ENCODE measurements around the gene GRID2.

The GRID2 gene

GRCh38 chr4:93478805-93479204, 1175.0 kb downstream of the GRID2 start:
- Histone ChIP-seq H3K27ac (ENCODE audit: low read depth, low read length) (no peak overlapping the region), H3K4me2 (ENCODE audit: low read length) (no peak overlapping the region), H3K4me3 (ENCODE audit: low read depth, low read length) (no peak overlapping the region), H3K79me1 (ENCODE audit: low read length) (no peaks in the 10 kb centered on the region), H2AFZ (ENCODE audit: insufficient read depth, low read length, poor library complexity) (no peak overlapping the region), H3K79me2 (ENCODE audit: control insufficient read depth, insufficient read depth, low read length, poor library complexity) (no peaks in the 10 kb centered on the region), H3K9ac (ENCODE audit: low read length) (no peak overlapping the region), H3K27me3 (ENCODE audit: insufficient read depth, low read length) (no peaks in the 10 kb centered on the region), H3K14ac (ENCODE audit: low read length) (no peak overlapping the region), H3K18ac (ENCODE audit: low read length) (no peak overlapping the region), H4K12ac (ENCODE audit: low read depth, low read length) (no peak overlapping the region), H2BK12ac (ENCODE audit: low read length) (no peak overlapping the region), H4K8ac (ENCODE audit: low read depth, low read length) (no peak overlapping the region), H3K23ac (ENCODE audit: low read length) (no peak overlapping the region), H4K91ac (ENCODE audit: low read depth, low read length) (no peak overlapping the region), H2BK5ac (ENCODE audit: low read depth, low read length, poor library complexity) (no peak overlapping the region), H3K4me1 (ENCODE audit: control insufficient read depth in 1 of 2, insufficient read depth in 2 of 2, low read length in 2 of 2) (no peaks in the 10 kb centered on the region), H2BK120ac (ENCODE audit: insufficient read depth, low read length, poor library complexity) (no peak overlapping the region), H3K4ac (ENCODE audit: low read depth, low read length) (no peak overlapping the region), H3K9me3 (ENCODE audit: insufficient read depth, low read depth, low read length) (no peaks in the 10 kb centered on the region), H3K36me3 (ENCODE audit: control insufficient read depth in 1 of 2, insufficient read depth in 2 of 2, low read length in 2 of 2) (no peaks in the 10 kb centered on the region), H2AK5ac (ENCODE audit: low read length) (no peak overlapping the region)
- DNase-seq, result no peak
- WGBS (ENCODE audit: extremely low coverage, insufficient coverage, insufficient read length), result no CpG with 5 or more reads among the region's 1 CpG

- H3K14ac ChIP-seq (ENCODE audit: low read length), result no peak overlapping the region
- H3K79me2 ChIP-seq (ENCODE audit: control insufficient read depth, insufficient read depth, low read length, poor library complexity), result no peaks in the 10 kb centered on the region
- no peaks in the 10 kb centered on the region for H3K4me1 ChIP-seq (ENCODE audit: control insufficient read depth in 1 of 2, insufficient read depth in 2 of 2, low read length in 2 of 2)
- H3K9me3 ChIP-seq (ENCODE audit: insufficient read depth, low read depth, low read length), result no peaks in the 10 kb centered on the region
- no peak overlapping the region for H4K91ac ChIP-seq (ENCODE audit: low read depth, low read length)
- H3K18ac ChIP-seq (ENCODE audit: low read length), result no peak overlapping the region
- no CpG with 5 or more reads among the region's 1 CpG for WGBS (ENCODE audit: extremely low coverage, insufficient coverage, insufficient read length)
- H3K27me3 ChIP-seq (ENCODE audit: insufficient read depth, low read length), result no peaks in the 10 kb centered on the region
- no peaks in the 10 kb centered on the region for H3K36me3 ChIP-seq (ENCODE audit: control insufficient read depth in 1 of 2, insufficient read depth in 2 of 2, low read length in 2 of 2)
- H2AFZ ChIP-seq (ENCODE audit: insufficient read depth, low read length, poor library complexity), result no peak overlapping the region
- no peak overlapping the region for H3K4ac ChIP-seq (ENCODE audit: low read depth, low read length)
- DNase-seq, result no peak
- H4K12ac ChIP-seq (ENCODE audit: low read depth, low read length), result no peak overlapping the region
- no peak overlapping the region for H3K4me3 ChIP-seq (ENCODE audit: low read depth, low read length)
- no peaks in the 10 kb centered on the region for H3K79me1 ChIP-seq (ENCODE audit: low read length)
- no peak overlapping the region for H3K27ac ChIP-seq (ENCODE audit: low read depth, low read length)
- no peak overlapping the region for H2BK12ac ChIP-seq (ENCODE audit: low read length)
- H4K8ac ChIP-seq (ENCODE audit: low read depth, low read length), result no peak overlapping the region
- no peak overlapping the region for H2AK5ac ChIP-seq (ENCODE audit: low read length)
- no peak overlapping the region for H2BK5ac ChIP-seq (ENCODE audit: low read depth, low read length, poor library complexity)
- H3K4me2 ChIP-seq (ENCODE audit: low read length), result no peak overlapping the region
- no peak overlapping the region for H2BK120ac ChIP-seq (ENCODE audit: insufficient read depth, low read length, poor library complexity)
- H3K9ac ChIP-seq (ENCODE audit: low read length), result no peak overlapping the region
- H3K23ac ChIP-seq (ENCODE audit: low read length), result no peak overlapping the region
Observed at GRCh38 chr4:93480452-93480851, 1176.7 kb downstream of the GRID2 start.

- no peak overlapping the region for H3K18ac ChIP-seq (ENCODE audit: low read length)
- no peaks in the 10 kb centered on the region for H3K36me3 ChIP-seq (ENCODE audit: control insufficient read depth in 1 of 2, insufficient read depth in 2 of 2, low read length in 2 of 2)
- H4K91ac ChIP-seq (ENCODE audit: low read depth, low read length), result no peak overlapping the region
- no peaks in the 10 kb centered on the region for H3K79me1 ChIP-seq (ENCODE audit: low read length)
- no peak overlapping the region for H3K4ac ChIP-seq (ENCODE audit: low read depth, low read length)
- no peak overlapping the region for H2BK12ac ChIP-seq (ENCODE audit: low read length)
- DNase-seq, result peak in 1 of 2 donors; percentile 15
- no peaks in the 10 kb centered on the region for H3K9me3 ChIP-seq (ENCODE audit: insufficient read depth, low read depth, low read length)
- no peak overlapping the region for H3K27ac ChIP-seq (ENCODE audit: low read depth, low read length)
- no peak overlapping the region for H4K12ac ChIP-seq (ENCODE audit: low read depth, low read length)
- H3K4me1 ChIP-seq (ENCODE audit: control insufficient read depth in 1 of 2, insufficient read depth in 2 of 2, low read length in 2 of 2), result no peaks in the 10 kb centered on the region
- no peaks in the 10 kb centered on the region for H3K79me2 ChIP-seq (ENCODE audit: control insufficient read depth, insufficient read depth, low read length, poor library complexity)
- no peak overlapping the region for H3K14ac ChIP-seq (ENCODE audit: low read length)
- H3K4me2 ChIP-seq (ENCODE audit: low read length), result no peak overlapping the region
- H3K27me3 ChIP-seq (ENCODE audit: insufficient read depth, low read length), result no peaks in the 10 kb centered on the region
- no peak overlapping the region for H4K8ac ChIP-seq (ENCODE audit: low read depth, low read length)
- H2BK120ac ChIP-seq (ENCODE audit: insufficient read depth, low read length, poor library complexity), result no peak overlapping the region
- H3K23ac ChIP-seq (ENCODE audit: low read length), result no peak overlapping the region
- WGBS (ENCODE audit: extremely low coverage, insufficient coverage, insufficient read length), result no CpG with 5 or more reads among the region's 4 CpGs
- no peak overlapping the region for H2BK5ac ChIP-seq (ENCODE audit: low read depth, low read length, poor library complexity)
- H3K4me3 ChIP-seq (ENCODE audit: low read depth, low read length), result no peak overlapping the region
- H3K9ac ChIP-seq (ENCODE audit: low read length), result no peak overlapping the region
- H2AFZ ChIP-seq (ENCODE audit: insufficient read depth, low read length, poor library complexity), result no peak overlapping the region
- no peak overlapping the region for H2AK5ac ChIP-seq (ENCODE audit: low read length)
Observed at GRCh38 chr4:93495346-93495745, 1191.6 kb downstream of the GRID2 start.

DNA sequence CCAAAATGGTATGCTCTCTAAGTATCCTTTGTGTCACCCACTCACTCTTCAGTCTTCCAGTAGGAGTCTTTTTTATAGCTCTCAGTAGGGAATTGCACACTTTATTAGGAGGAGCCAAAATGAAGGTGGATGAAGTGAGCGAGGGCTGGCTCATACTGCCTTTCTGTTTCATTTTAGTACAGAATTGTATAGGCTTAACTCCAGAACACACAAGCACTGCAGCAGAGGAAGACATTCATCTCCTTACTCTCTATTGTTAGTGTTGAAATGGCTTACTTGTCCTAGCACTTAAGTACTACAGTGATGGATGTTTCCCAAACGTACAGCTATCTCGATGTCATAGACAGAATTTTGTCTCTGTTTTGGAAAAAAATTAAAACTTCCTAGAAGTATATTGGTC, 1197.5 kb downstream of the GRID2 start:
- no peak overlapping the region for H2AFZ ChIP-seq (ENCODE audit: insufficient read depth, low read length, poor library complexity)
- H3K27me3 ChIP-seq (ENCODE audit: insufficient read depth, low read length), result no peaks in the 10 kb centered on the region
- no peaks in the 10 kb centered on the region for H3K79me2 ChIP-seq (ENCODE audit: control insufficient read depth, insufficient read depth, low read length, poor library complexity)
- H4K12ac ChIP-seq (ENCODE audit: low read depth, low read length), result no peak overlapping the region
- no CpG with 5 or more reads among the region's 3 CpGs for WGBS (ENCODE audit: extremely low coverage, insufficient coverage, insufficient read length)
- H3K4me1 ChIP-seq (ENCODE audit: control insufficient read depth in 1 of 2, insufficient read depth in 2 of 2, low read length in 2 of 2), result no peaks in the 10 kb centered on the region
- no peak for DNase-seq
- no peak overlapping the region for H4K8ac ChIP-seq (ENCODE audit: low read depth, low read length)
- H2BK120ac ChIP-seq (ENCODE audit: insufficient read depth, low read length, poor library complexity), result no peak overlapping the region
- no peak overlapping the region for H3K14ac ChIP-seq (ENCODE audit: low read length)
- no peaks in the 10 kb centered on the region for H3K9me3 ChIP-seq (ENCODE audit: insufficient read depth, low read depth, low read length)
- no peak overlapping the region for H3K4me3 ChIP-seq (ENCODE audit: low read depth, low read length)
- H4K91ac ChIP-seq (ENCODE audit: low read depth, low read length), result no peak overlapping the region
- H3K79me1 ChIP-seq (ENCODE audit: low read length), result no peaks in the 10 kb centered on the region
- no peaks in the 10 kb centered on the region for H3K36me3 ChIP-seq (ENCODE audit: control insufficient read depth in 1 of 2, insufficient read depth in 2 of 2, low read length in 2 of 2)
- no peak overlapping the region for H3K9ac ChIP-seq (ENCODE audit: low read length)
- no peak overlapping the region for H3K18ac ChIP-seq (ENCODE audit: low read length)
- no peak overlapping the region for H2BK5ac ChIP-seq (ENCODE audit: low read depth, low read length, poor library complexity)
- H2BK12ac ChIP-seq (ENCODE audit: low read length), result no peak overlapping the region
- no peak overlapping the region for H3K23ac ChIP-seq (ENCODE audit: low read length)
- H3K4ac ChIP-seq (ENCODE audit: low read depth, low read length), result no peak overlapping the region
- H3K27ac ChIP-seq (ENCODE audit: low read depth, low read length), result no peak overlapping the region
- no peak overlapping the region for H2AK5ac ChIP-seq (ENCODE audit: low read length)
- H3K4me2 ChIP-seq (ENCODE audit: low read length), result no peak overlapping the region

All from trophoblast cell (in vitro differentiated cells and primary cell).